ENCODE measurements around the gene CPEB1.

CPEB1 gene

DNA sequence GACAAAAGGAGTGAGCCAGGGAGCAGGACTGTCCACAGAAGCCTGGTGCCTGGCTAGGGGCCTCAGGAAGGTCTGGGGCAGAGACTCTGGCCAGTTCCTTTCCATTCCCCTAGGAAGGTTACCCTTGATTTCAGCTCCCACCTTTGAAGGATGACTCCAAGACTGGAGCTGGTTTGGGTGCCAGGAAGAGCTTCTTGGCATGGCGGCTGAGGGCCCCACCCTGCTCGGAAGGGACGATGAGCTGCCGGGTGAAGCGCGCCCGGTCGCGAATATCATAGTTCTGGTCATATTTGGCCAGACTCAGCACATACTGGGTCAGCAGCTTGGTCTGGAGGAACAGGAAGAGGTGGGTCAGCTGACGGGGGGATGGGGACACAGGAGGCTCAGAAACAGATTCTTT lies 19.4 kb upstream of the CPEB1 start:
- no peak for DNase-seq (ENCODE audit: low read depth)
- H3K4me3 ChIP-seq (ENCODE audit: low read depth, low read length), result no peak overlapping the region
- TF ChIP-seq MYC (IDR thresholded peaks at IDR 0.05; ENCODE audit: low read depth, low read length) (no peak), MAX (IDR thresholded peaks at IDR 0.05; ENCODE audit: low read depth, low read length) (no peak)

DNA sequence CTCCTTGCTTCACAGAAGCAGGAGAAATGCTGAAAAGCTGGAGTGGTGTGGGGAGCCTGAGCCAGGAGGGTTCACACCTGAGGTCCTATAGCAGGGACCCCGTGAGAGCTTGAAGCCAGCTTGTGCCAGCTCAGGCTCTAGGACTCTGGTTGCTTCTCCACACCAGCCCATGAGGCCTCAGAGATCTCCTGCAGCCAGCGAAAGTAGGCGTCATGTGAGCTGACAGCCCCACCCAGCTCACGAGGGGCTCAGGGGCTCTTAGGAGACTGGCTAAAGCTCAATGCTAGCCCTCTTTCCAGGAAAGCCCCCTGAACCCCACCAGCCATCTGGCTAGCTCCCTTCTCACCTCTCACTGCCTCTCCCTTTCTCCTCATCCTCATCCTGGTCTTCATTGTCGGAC lies 16.9 kb upstream of the CPEB1 start:
- TF ChIP-seq MAX (IDR thresholded peaks at IDR 0.05; ENCODE audit: low read depth, low read length) (no peak), POLR2A (IDR thresholded peaks at IDR 0.05; ENCODE audit: extremely low read depth, insufficient read length) (no peak), CTCF (IDR thresholded peaks at IDR 0.05; ENCODE audit: low read depth, low read length) (no peak), MYC (IDR thresholded peaks at IDR 0.05; ENCODE audit: low read depth, low read length) (no peak)
- no peak for DNase-seq (ENCODE audit: low read depth)

DNA sequence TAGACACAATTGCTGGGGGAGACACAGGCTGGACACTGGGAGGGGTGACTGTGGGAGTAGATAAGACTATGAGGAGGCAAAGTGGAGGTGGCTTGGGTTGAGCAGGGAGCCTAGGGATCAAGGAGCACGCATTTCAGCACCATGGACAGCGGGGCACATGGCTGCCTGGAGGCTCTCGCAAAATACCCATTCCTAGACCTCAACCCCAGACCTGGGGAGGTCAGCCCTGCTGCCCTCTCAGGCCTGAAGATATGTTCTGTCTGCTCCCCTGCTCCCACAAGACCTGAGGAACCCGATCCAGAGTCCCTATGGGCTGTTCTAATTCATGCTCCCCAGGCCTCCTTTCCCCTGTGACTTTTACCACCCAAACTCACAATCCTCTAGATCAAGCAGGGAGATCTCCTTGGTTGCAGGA lies 16.0 kb upstream of the CPEB1 start:
- H3K4me3 ChIP-seq (ENCODE audit: low read depth, low read length), result no peak overlapping the region
- DNase-seq (ENCODE audit: low read depth), result peak; percentile 68
- TF ChIP-seq MAX (IDR thresholded peaks at IDR 0.05; ENCODE audit: low read depth, low read length), result peak; percentile 98
- TF ChIP-seq MYC (IDR thresholded peaks at IDR 0.05; ENCODE audit: low read depth, low read length), result peak; percentile 93
- TF ChIP-seq POLR2A (IDR thresholded peaks at IDR 0.05; ENCODE audit: extremely low read depth, insufficient read length), result no peak
- TF ChIP-seq CTCF (IDR thresholded peaks at IDR 0.05; ENCODE audit: low read depth, low read length), result no peak

More for the DNA sequence above, 16.9 kb upstream of the CPEB1 start:
- no peak overlapping the region for H3K4me3 ChIP-seq (ENCODE audit: low read depth, low read length)

DNA sequence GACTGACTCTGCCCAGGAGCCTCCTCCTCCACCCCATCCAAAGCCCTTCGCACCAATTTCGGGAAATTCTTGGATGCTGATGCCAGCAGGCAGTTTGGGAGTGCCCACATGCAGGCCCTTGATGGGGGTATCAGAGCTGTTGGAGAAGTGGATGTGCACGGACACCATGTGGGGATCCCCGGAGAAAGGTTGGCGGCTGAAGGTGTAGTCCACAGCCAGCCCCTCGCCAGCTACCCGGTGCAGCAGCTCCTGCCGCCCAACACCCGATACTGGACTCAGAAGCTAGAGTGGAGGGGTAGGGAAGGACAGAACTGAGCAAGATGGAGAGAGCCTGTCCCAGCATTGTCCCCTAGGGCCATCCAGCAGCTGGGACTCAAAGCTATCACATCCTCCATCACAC lies 15.5 kb upstream of the CPEB1 start:
- TF ChIP-seq CTCF (IDR thresholded peaks at IDR 0.05; ENCODE audit: low read depth, low read length), result no peak
- no peak for TF ChIP-seq MAX (IDR thresholded peaks at IDR 0.05; ENCODE audit: low read depth, low read length)
- TF ChIP-seq MYC (IDR thresholded peaks at IDR 0.05; ENCODE audit: low read depth, low read length), result no peak
- no peak for TF ChIP-seq POLR2A (IDR thresholded peaks at IDR 0.05; ENCODE audit: extremely low read depth, insufficient read length)
- DNase-seq (ENCODE audit: low read depth), result no peak
- H3K4me3 ChIP-seq (ENCODE audit: low read depth, low read length), result no peak overlapping the region

GRCh38 chr15:82660378-82660777 lies 13.2 kb upstream of the CPEB1 start:
- TF ChIP-seq MYC (IDR thresholded peaks at IDR 0.05; ENCODE audit: low read depth, low read length), result no peak
- TF ChIP-seq CTCF (IDR thresholded peaks at IDR 0.05; ENCODE audit: low read depth, low read length), result no peak
- TF ChIP-seq POLR2A (IDR thresholded peaks at IDR 0.05; ENCODE audit: extremely low read depth, insufficient read length), result no peak
- TF ChIP-seq MAX (IDR thresholded peaks at IDR 0.05; ENCODE audit: low read depth, low read length), result no peak
- DNase-seq (ENCODE audit: low read depth), result no peak
- no peak overlapping the region for H3K4me3 ChIP-seq (ENCODE audit: low read depth, low read length)

- H3K4me3 ChIP-seq (ENCODE audit: low read depth, low read length), result no peak overlapping the region
- DNase-seq (ENCODE audit: low read depth), result no peak
- TF ChIP-seq MYC (IDR thresholded peaks at IDR 0.05; ENCODE audit: low read depth, low read length) (no peak), CTCF (IDR thresholded peaks at IDR 0.05; ENCODE audit: low read depth, low read length) (no peak), POLR2A (IDR thresholded peaks at IDR 0.05; ENCODE audit: extremely low read depth, insufficient read length) (no peak), MAX (IDR thresholded peaks at IDR 0.05; ENCODE audit: low read depth, low read length) (no peak)
These were observed 9.6 kb upstream of the CPEB1 start for GRCh38 chr15:82656641-82657266.

Data from NB4 (cell line).